Thoracic aorta (tissue), 2 donors: ENCODE measurements around the gene SERPINA12. TPM values are rescaled to one million over a fixed set of nuclear protein-coding genes. Genes with fewer than 3 reads are reported as not detected.

Source experiments
- ATAC-seq: fragments of 150-250 bp; one replicate; pipeline ENCODE4 v1.8.0; 2017; ENCODE audit warnings: low read depth; ENCODE audit not compliant: insufficient number of reproducible peaks, low FRiP score
- DNase-seq: peaks from one replicate; pipeline ENCODE4 v3.0.0-alpha.2; 2020; ENCODE audit warnings: low spot score
- H3K27ac ChIP-seq, 2 donors: fragments of 200-600 bp; sonication (generic); 1 replicate in 1 of 2; 2 replicates in 1 of 2; pipeline ENCODE4 v1.5.1; 2016; ENCODE audit warnings: mild to moderate bottlenecking in 2 of 2, moderate library complexity in 2 of 2
- H3K27me3 ChIP-seq: fragments of 200-600 bp; sonication (generic); replicated peaks from 2 replicates; pipeline ENCODE4 v1.6.0; 2016; ENCODE audit warnings: mild to moderate bottlenecking; ENCODE audit not compliant: insufficient read depth
- H3K36me3 ChIP-seq: fragments of 200-600 bp; sonication (generic); one replicate; pipeline ENCODE4 v1.5.1; 2016
- H3K4me1 ChIP-seq, 2 donors: fragments of 200-600 bp; sonication (generic); 1 replicate in 1 of 2; 2 replicates in 1 of 2; pipeline versions ENCODE4 v1.5.1 to v1.6.0; 2016; ENCODE audit warnings: low read depth in 2 of 2, mild to moderate bottlenecking in 1 of 2; ENCODE audit not compliant: control insufficient read depth in 1 of 2
- H3K4me3 ChIP-seq: fragments of 200-600 bp; sonication (generic); 2 replicates; pipeline ENCODE4 v1.5.1; 2016; ENCODE audit warnings: mild to moderate bottlenecking
- H3K9me3 ChIP-seq: fragments of 200-600 bp; sonication (generic); 2 replicates; pipeline ENCODE4 v1.5.1; 2016
- total RNA-seq, 2 donors: library from RNA; depleted of rRNA; stranded (reverse); fragments of >200 nt; gene quantifications; one replicate each; pipeline versions ENCODE4 v1.1.0 to v1.2.3, GENCODE V29; 2016
- TF ChIP-seq, protein P1 (sequence below): fragments of 200-600 bp; sonication (generic); IDR thresholded peaks from one replicate; pipeline ENCODE4 v1.5.1; 2019; ENCODE audit warnings: antibody characterized with exemption

SERPINA12 gene
- total RNA-seq, 2 donors from 2014 or later, result not detected

- H3K4me3 ChIP-seq, result no peak overlapping the region
- no peak overlapping the region for H3K27ac ChIP-seq
- H3K36me3 ChIP-seq, result no peaks in the 10 kb centered on the region
- DNase-seq, result no peak
- no peaks in the 10 kb centered on the region for H3K4me1 ChIP-seq
- H3K9me3 ChIP-seq, result no peaks in the 10 kb centered on the region
- no peak for ATAC-seq
- TF ChIP-seq, protein P1, sequence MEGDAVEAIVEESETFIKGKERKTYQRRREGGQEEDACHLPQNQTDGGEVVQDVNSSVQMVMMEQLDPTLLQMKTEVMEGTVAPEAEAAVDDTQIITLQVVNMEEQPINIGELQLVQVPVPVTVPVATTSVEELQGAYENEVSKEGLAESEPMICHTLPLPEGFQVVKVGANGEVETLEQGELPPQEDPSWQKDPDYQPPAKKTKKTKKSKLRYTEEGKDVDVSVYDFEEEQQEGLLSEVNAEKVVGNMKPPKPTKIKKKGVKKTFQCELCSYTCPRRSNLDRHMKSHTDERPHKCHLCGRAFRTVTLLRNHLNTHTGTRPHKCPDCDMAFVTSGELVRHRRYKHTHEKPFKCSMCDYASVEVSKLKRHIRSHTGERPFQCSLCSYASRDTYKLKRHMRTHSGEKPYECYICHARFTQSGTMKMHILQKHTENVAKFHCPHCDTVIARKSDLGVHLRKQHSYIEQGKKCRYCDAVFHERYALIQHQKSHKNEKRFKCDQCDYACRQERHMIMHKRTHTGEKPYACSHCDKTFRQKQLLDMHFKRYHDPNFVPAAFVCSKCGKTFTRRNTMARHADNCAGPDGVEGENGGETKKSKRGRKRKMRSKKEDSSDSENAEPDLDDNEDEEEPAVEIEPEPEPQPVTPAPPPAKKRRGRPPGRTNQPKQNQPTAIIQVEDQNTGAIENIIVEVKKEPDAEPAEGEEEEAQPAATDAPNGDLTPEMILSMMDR, result no peak
- H3K27me3 ChIP-seq, result no peaks in the 10 kb centered on the region
These were observed 7.4 kb downstream of the SERPINA12 start for GRCh38 chr14:94501588-94502516.

GRCh38 chr14:94500264-94500663 lies 9.0 kb downstream of the SERPINA12 start:
- H3K27me3 ChIP-seq, result no peaks in the 10 kb centered on the region
- H3K9me3 ChIP-seq, result no peaks in the 10 kb centered on the region
- DNase-seq (no peak), ATAC-seq (no peak)
- no peaks in the 10 kb centered on the region for H3K36me3 ChIP-seq
- no peak overlapping the region for H3K27ac ChIP-seq
- H3K4me3 ChIP-seq, result no peak overlapping the region
- TF ChIP-seq, protein P1, result no peak
- H3K4me1 ChIP-seq, result no peaks in the 10 kb centered on the region

DNA sequence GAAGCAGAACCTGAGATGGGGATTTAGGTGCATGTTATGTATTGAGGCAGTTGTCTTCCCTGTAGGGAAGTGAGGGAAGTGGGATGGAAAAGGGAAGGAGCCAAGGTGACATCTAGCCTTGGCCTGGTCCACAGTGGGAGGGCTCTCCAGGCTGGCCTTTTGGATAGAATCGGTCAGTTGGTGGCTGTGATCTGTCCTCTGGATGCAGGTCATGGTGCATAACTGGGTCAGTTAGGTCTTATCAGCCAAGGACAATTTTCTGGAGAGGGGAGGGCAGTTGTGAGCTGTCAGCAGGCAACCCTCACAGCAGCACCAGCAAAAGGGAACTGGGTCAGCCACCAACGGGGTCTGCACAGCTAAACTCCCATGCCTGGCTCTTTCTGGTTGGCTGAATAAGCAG lies 9.6 kb downstream of the SERPINA12 start:
- TF ChIP-seq, protein P1, result no peak
- Histone ChIP-seq H3K27ac (no peak overlapping the region), H3K4me3 (no peak overlapping the region), H3K36me3 (no peaks in the 10 kb centered on the region), H3K4me1 (no peaks in the 10 kb centered on the region), H3K27me3 (no peaks in the 10 kb centered on the region), H3K9me3 (no peaks in the 10 kb centered on the region)
- DNase-seq (no peak), ATAC-seq (no peak)

- TF ChIP-seq, protein P1, result no peak
- H3K27ac ChIP-seq, result no peak overlapping the region
- H3K4me3 ChIP-seq, result no peak overlapping the region
- H3K27me3 ChIP-seq, result no peaks in the 10 kb centered on the region
- H3K4me1 ChIP-seq, result no peaks in the 10 kb centered on the region
- no peaks in the 10 kb centered on the region for H3K36me3 ChIP-seq
- no peak for ATAC-seq
- no peaks in the 10 kb centered on the region for H3K9me3 ChIP-seq
- DNase-seq, result no peak
These were observed 11.1 kb downstream of the SERPINA12 start for GRCh38 chr14:94498215-94498614.

- H3K27me3 ChIP-seq, result no peaks in the 10 kb centered on the region
- no peak for ATAC-seq
- TF ChIP-seq, protein P1, result no peak
- no peaks in the 10 kb centered on the region for H3K36me3 ChIP-seq
- H3K4me1 ChIP-seq, result no peaks in the 10 kb centered on the region
- H3K27ac ChIP-seq, result no peak overlapping the region
- H3K4me3 ChIP-seq, result no peak overlapping the region
- no peaks in the 10 kb centered on the region for H3K9me3 ChIP-seq
- no peak for DNase-seq
These were observed 15.2 kb downstream of the SERPINA12 start for GRCh38 chr14:94494085-94494484.
